EL (cell line): ENCODE results near the gene ALDOC.

ENCODE experiments used
- DNase-seq: peaks from one replicate; pipeline ENCODE4 v3.0.0-alpha.2; 2016

The ALDOC gene

GRCh38 chr17:28551421-28552175 is 25.1 kb downstream of the ALDOC start:
- DNase-seq: peak; percentile 36

GRCh38 chr17:28550858-28551257 is 25.8 kb downstream of the ALDOC start:
- no peak for DNase-seq

GRCh38 chr17:28549236-28550132 is 27.2 kb downstream of the ALDOC start:
- no peak for DNase-seq

GRCh38 chr17:28548417-28549130 is 28.1 kb downstream of the ALDOC start:
- DNase-seq: no peak

- peak; percentile 82 for DNase-seq
Measured at GRCh38 chr17:28547623-28548416, 28.9 kb downstream of the ALDOC start.

GRCh38 chr17:28547096-28547622 is 29.5 kb downstream of the ALDOC start:
- no peak for DNase-seq

- no peak for DNase-seq
Measured at GRCh38 chr17:28545787-28546415, 30.8 kb downstream of the ALDOC start.

- no peak for DNase-seq
Measured at GRCh38 chr17:28545141-28545503, 31.6 kb downstream of the ALDOC start.

GRCh38 chr17:28544402-28545140 is 32.1 kb downstream of the ALDOC start:
- DNase-seq: no peak

GRCh38 chr17:28541439-28541838 is 35.3 kb downstream of the ALDOC start:
- no peak for DNase-seq

- no peak for DNase-seq
Measured at GRCh38 chr17:28540231-28540630, 36.5 kb downstream of the ALDOC start.

GRCh38 chr17:28538296-28538895 is 38.3 kb downstream of the ALDOC start:
- DNase-seq: no peak

- no peak for DNase-seq
Measured at GRCh38 chr17:28537219-28537610, 39.5 kb downstream of the ALDOC start.

- no peak for DNase-seq
Measured at GRCh38 chr17:28536532-28537218, 40.0 kb downstream of the ALDOC start.

- DNase-seq: no peak
Measured at GRCh38 chr17:28534740-28535375, 41.8 kb downstream of the ALDOC start.

GRCh38 chr17:28533091-28533807 is 43.4 kb downstream of the ALDOC start:
- no peak for DNase-seq

- peak; percentile 22 for DNase-seq
Measured at GRCh38 chr17:28532050-28532960, 44.4 kb downstream of the ALDOC start.

GRCh38 chr17:28530926-28531325 is 45.8 kb downstream of the ALDOC start:
- no peak for DNase-seq
